HG03520 (cell line): ENCODE results near the gene ENTREP3.
"Not testable (repeated sequence)": the region's sequence is repeated elsewhere in the genome, so short reads cannot be mapped to it uniquely, and the experiment has no call there.

ENCODE experiments used
- ATAC-seq: cut with Tn5 transposase; IDR thresholded peaks from one replicate; pipeline ENCODE4 v1.9.1; 2021; ENCODE audit warnings: mild to moderate bottlenecking, moderate library complexity; ENCODE audit not compliant: unreplicated experiment

The ENTREP3 gene

DNA sequence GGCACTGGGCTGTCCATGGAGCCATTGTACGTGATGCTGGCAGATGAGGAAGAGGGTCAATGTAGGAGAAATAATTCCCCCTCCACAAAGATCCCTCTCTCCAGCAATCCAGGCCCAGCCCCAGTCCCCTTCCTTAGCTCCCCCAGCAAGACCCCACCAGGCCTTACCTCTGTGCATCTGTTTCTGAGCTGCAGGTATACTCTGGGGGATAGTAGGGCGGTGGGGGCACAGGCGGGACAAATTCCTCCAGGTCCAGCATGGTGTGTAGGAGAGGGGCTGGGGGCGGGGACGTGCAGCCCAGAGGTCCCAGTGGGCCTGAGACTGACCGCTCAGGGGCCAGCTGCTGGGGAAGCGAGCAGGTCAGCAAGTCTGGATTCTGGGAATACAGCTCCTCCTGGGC is 3.7 kb downstream of the ENTREP3 start:
- no peak for ATAC-seq

DNA sequence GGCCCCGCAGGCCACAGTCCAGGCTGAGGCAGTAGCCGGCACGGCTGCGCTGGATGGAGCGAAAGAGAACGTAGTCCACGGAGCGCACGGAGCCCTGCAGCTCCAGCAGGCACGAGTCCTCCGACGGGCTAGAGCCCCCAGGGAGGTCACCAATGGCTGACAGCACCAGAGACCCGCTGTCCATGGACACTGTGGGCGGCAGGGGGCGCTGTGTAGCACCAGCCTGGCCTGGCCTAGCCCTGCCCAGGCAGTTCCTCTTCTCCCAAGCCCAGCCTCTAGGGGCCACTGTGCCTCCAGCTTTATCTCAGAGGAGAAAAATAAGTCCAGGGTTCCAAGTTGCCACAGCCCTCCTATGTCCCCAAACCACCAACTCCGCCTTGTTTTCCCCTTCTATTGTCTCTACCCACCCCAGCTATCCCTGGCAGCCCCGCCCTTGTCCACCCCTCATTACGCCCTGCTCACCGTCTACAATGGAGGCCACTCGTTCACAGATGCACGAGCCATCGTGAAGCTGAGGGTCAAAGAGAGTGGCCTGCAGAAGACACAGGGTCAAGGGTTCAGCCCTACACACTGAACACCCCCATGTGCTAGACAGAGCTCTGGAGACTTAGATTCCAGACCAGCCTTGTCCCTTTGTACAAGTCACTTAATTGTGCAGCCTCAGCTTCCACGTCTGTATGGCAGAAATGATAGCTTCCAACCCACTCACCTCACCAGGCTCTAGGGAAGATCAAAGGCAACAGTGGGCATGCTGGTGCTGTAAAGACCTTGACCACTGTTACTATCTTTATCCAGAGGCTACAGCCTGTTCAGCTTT is 4.4 kb downstream of the ENTREP3 start:
- ATAC-seq: peak; percentile 78

GRCh38 chr1:155250246-155250632 is 5.0 kb downstream of the ENTREP3 start:
- peak; percentile 9 for ATAC-seq

- ATAC-seq: no peak
Observed at GRCh38 chr1:155247667-155248553, 7.4 kb downstream of the ENTREP3 start.

- not testable (repeated sequence) for ATAC-seq
Observed at GRCh38 chr1:155246796-155247195, 8.5 kb downstream of the ENTREP3 start.

DNA sequence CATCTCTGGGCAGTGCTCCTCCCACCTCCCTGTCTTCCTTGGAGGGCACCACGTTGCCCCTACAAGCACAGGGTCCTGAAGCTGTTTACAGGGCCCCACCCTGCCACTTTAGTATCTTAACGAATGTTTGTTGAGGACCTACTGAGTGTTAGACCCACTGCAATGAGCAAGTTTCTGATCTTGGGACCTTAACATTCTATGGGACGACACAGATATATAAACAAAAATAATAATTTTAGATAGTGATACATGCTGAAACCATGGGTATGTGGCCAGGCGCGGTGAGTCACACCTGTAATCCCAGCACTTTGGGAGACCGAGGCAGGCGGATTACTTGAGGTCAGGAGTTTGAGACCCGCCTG is 10.1 kb downstream of the ENTREP3 start:
- ATAC-seq: no peak

DNA sequence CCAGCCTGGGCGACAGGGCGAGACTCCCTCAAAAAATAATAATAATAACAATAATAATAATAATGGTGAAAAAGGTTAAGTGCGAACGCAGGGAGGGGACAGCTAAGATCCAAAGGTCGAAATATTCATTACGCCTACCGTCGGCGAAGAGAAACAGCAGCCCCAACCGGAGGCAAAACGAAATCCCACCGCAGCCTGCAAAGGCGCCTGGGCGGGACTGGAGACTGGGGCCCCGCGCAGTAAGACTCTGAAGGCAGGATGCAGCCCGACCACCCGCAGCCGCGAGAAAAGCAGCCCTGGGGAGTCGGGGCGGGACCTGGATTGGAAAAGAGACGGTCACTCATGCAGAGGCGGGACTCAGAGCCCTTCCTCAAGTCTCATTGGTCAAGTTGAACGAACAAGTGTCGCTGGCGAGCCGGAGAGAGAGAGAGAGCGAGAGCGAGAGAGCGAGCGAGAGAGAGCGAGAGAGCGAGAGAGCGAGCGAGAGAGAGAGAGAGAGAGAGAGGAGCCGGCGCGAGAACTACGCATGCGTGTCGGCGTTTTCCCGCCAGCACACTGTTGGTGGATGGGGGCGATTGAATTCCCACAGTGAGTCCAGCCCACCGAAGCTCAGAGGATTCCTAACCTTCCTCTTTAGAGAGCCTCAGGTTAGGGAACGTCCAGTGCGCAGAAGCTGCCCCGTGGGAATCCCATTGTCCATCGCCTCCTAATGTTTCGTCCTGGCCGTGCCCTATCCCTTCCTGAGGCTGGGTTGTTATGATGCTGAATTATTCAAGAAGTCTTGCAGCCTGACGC is 10.7 kb downstream of the ENTREP3 start:
- ATAC-seq: peak; percentile 78

GRCh38 chr1:155242805-155243358 is 12.4 kb downstream of the ENTREP3 start:
- no peak for ATAC-seq

- no peak for ATAC-seq
Observed at GRCh38 chr1:155241841-155242264, 13.4 kb downstream of the ENTREP3 start.

DNA sequence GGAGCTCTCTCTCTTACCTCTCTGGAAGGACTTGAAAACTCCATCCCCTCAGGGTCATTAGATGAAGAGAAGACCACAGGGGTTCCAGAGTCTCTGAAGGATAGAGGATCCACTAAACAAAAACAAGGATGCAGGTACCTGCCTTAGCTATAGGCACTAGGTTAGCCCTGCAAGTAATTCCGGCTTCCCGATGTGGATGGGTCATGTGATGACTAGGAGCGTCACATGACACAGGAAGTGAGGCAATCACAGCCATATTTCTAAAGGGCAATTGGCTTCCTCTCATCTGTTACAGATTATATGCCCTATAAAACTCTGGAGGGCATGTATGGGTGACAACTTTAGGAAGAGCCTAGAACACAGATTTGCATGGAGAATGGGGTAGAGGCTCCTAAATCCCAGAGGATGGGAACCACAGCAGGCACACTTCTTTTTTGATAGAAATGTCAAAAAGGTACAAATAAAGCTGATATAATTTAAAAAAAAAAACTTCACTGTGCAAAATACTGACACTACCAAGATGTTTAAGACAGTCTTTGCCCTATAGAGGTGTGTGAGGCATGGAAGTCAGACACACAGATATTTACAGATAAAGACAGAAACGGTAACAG is 14.1 kb downstream of the ENTREP3 start:
- ATAC-seq: no peak

GRCh38 chr1:155236451-155236850 is 18.8 kb downstream of the ENTREP3 start:
- no peak for ATAC-seq

DNA sequence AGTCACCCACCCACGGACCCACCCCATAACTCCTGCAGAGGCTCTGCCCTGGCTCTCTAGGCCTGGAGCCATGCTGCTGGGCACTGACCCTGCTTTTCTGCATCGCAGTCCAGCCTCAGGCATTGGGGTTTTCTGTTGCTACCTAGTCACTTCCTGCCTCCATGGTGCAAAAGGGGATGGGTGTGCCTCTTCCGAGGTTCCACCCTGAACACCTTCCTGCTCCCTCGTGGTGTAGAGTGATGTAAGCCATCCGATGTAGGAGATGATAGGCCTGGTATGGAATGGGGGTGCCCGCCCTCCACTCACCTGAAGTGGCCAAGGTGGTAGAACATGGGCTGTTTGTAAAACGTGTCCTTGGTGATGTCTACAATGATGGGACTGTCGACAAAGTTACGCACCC is 19.9 kb downstream of the ENTREP3 start:
- not testable (repeated sequence) for ATAC-seq

DNA sequence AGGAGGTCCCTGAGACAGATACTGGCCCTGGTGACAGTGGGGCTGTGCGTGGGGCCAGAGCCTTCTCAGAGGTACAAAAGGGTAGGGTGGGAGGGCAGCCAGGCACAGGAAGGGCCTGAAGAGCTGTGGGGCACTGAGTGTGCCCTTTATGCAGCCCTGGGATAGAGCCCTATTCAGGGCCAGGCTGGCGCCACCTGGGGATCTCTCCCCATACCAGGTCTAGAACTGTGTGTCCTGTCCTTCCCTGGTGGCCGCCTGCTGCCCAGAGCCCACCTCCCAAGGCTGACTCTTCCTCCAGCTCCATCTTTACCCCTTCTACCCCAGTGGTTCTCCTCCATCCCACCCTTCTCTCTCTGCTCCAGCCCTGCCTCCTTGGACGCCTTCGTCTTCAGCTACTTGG is 21.8 kb downstream of the ENTREP3 start:
- ATAC-seq: not testable (repeated sequence)

- ATAC-seq: not testable (repeated sequence)
Observed at GRCh38 chr1:155232001-155232978, 23.0 kb downstream of the ENTREP3 start.

GRCh38 chr1:155231302-155231701 is 24.0 kb downstream of the ENTREP3 start:
- not testable (repeated sequence) for ATAC-seq

DNA sequence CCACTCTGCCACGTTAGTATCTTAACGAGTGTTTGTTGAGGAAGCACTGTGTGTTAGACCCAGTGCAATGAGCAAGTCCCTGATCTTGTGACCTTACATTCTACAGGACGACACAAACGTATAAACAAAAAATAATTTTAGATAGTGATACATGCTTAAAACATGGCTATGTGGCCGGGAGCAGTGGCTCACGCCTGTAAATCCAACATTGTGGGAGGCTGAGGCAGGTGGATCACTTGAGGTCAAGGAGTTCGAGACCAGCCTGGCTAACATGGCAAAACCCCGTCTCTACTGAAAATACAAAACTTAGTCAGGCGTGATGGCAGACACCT is 27.2 kb downstream of the ENTREP3 start:
- ATAC-seq: no peak

- ATAC-seq: peak; percentile 81
Observed at GRCh38 chr1:155227261-155228095, 27.8 kb downstream of the ENTREP3 start.

DNA sequence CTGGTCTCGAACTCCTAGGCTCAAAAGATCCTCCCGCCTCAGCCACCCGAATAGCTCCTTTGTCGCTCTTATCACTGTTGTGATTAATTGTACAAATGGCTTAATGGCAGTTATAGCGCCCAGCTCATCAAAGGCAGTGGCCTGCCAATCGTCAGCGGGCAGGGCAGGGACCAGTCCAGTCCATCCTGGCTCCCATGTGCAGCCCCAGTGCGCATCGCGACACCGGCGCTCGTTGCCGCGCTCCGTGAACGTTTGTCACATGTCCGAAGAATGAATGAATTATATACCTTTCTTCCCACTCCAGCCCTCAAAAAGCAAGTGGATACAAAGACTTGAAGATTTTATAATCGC is 28.4 kb downstream of the ENTREP3 start:
- no peak for ATAC-seq
